ENCODE measurements around the gene CPNE6.

- no peak for TF ChIP-seq JUND (IDR thresholded peaks at IDR 0.05)
- no peak for TF ChIP-seq CTCF (IDR thresholded peaks at IDR 0.05)
- TF ChIP-seq USF2 (IDR thresholded peaks at IDR 0.05; ENCODE audit: borderline replicate concordance, low read depth, low read length) = no peak
- TF ChIP-seq CHD2 (IDR thresholded peaks at IDR 0.05; ENCODE audit: low read length, partially characterized antibody) = no peak
- no peak for TF ChIP-seq FOXJ3 (CRISPR knock-in tag; IDR thresholded peaks at IDR 0.05)
- no peak for TF ChIP-seq REST (IDR thresholded peaks at IDR 0.05; ENCODE audit: low read depth, low read length)
- no peak for TF ChIP-seq RAD21 (IDR thresholded peaks at IDR 0.05; ENCODE audit: low read length)
- no peak for TF ChIP-seq FOXM1 (IDR thresholded peaks at IDR 0.05; ENCODE audit: low read depth)
- no peak for TF ChIP-seq TAF1 (IDR thresholded peaks at IDR 0.05; ENCODE audit: borderline replicate concordance, low read depth, low read length)
- no peak for TF ChIP-seq SMC3 (IDR thresholded peaks at IDR 0.05; ENCODE audit: low read depth, low read length)
- no peak for TF ChIP-seq NFIC (IDR thresholded peaks at IDR 0.05; ENCODE audit: borderline replicate concordance)
- no peak for TF ChIP-seq EZH2phosphoT487 (IDR thresholded peaks at IDR 0.05; ENCODE audit: borderline replicate concordance, low read depth)
Measured at GRCh38 chr14:24075485-24076301, 4.3 kb downstream of the CPNE6 start.

Measured in SK-N-SH (cell line).